Esophagus (tissue), 2 donors: ENCODE measurements around the gene NTRK3. TPM values are rescaled to one million over a fixed set of nuclear protein-coding genes. Genes with fewer than 3 reads are reported as not detected.

Experiments used
- H3K27ac ChIP-seq, 2 donors: one replicate each; pipeline ENCODE4 v1.5.1; 2013; ENCODE audit warnings: low read depth in 2 of 2, mild to moderate bottlenecking in 2 of 2, inconsistent platforms in 1 of 2, low read length in 1 of 2, moderate library complexity in 1 of 2
- H3K27me3 ChIP-seq, 2 donors: one replicate each; pipeline ENCODE4 v1.6.1; 2013; ENCODE audit warnings: low read length in 2 of 2, control low read depth in 1 of 2, mild to moderate bottlenecking in 1 of 2; ENCODE audit not compliant: insufficient read depth in 2 of 2, control insufficient read depth in 1 of 2
- H3K36me3 ChIP-seq, 2 donors: one replicate each; pipeline ENCODE4 v1.6.1; 2013; ENCODE audit warnings: low read length in 1 of 2; ENCODE audit not compliant: control insufficient read depth in 2 of 2, insufficient read depth in 2 of 2
- H3K4me1 ChIP-seq, 2 donors: one replicate each; pipeline ENCODE4 v1.6.1; 2013; ENCODE audit warnings: low read length in 1 of 2; ENCODE audit not compliant: control insufficient read depth in 2 of 2, insufficient read depth in 2 of 2
- H3K4me3 ChIP-seq, 2 donors: one replicate each; pipeline ENCODE4 v1.5.1; 2013; ENCODE audit warnings: low read length in 2 of 2, mild to moderate bottlenecking in 2 of 2, low read depth in 1 of 2, moderate library complexity in 1 of 2
- H3K9me3 ChIP-seq, 2 donors: one replicate each; pipeline ENCODE4 v1.6.1; 2013; ENCODE audit warnings: mild to moderate bottlenecking in 2 of 2, low read depth in 1 of 2, low read length in 1 of 2, moderate library complexity in 1 of 2; ENCODE audit not compliant: control insufficient read depth in 2 of 2, insufficient read depth in 1 of 2
- WGBS, 2 donors: extraction: QIAGEN DNeasy Blood & Tissue Kit; methylation state at CpG; one replicate each; pipeline ENCODE4 v1.1.7; 2013; 5-methylcytosine and 5-hydroxymethylcytosine counted together
- polyA plus RNA-seq, 2 donors: library from polyadenylated mRNA; stranded (reverse); fragments of 200-250 nt; gene quantifications; one replicate each; pipeline ENCODE4 v1.2.3, GENCODE V29; 2013
- donor health status: healthy with polysubstance abuse.
- donor health status: Bipolar disorder and iron deficiency.

The NTRK3 gene
- polyA plus RNA-seq, 2 donors, result 0.61 to 0.77 TPM

- Histone ChIP-seq H3K36me3 (no peaks in the 10 kb centered on the region), H3K4me1 (no peaks in the 10 kb centered on the region), H3K9me3 (peaks cover 0 to 3% of the 10 kb centered on the region in 2 donors), H3K27ac (no peak overlapping the region), H3K27me3 (no peaks in the 10 kb centered on the region), H3K4me3 (no peak overlapping the region)
- 72 to 76% methylated on average over 4 of the region's 4 CpGs for WGBS, 2 donors
These were observed 8.1 kb upstream of the NTRK3 start for GRCh38 chr15:88264622-88265021.

- no peak overlapping the region for H3K27ac ChIP-seq
- no peak overlapping the region for H3K4me3 ChIP-seq
- peaks cover 0 to 3% of the 10 kb centered on the region in 2 donors for H3K9me3 ChIP-seq
- H3K27me3 ChIP-seq, result peaks cover 0 to 8% of the 10 kb centered on the region in 2 donors
- H3K4me1 ChIP-seq, result peaks cover 0 to 4% of the 10 kb centered on the region in 2 donors
- 80 to 83% methylated on average over 5 of the region's 5 CpGs for WGBS, 2 donors
- H3K36me3 ChIP-seq, result no peaks in the 10 kb centered on the region
These were observed 5.5 kb upstream of the NTRK3 start for GRCh38 chr15:88262064-88262463.

DNA sequence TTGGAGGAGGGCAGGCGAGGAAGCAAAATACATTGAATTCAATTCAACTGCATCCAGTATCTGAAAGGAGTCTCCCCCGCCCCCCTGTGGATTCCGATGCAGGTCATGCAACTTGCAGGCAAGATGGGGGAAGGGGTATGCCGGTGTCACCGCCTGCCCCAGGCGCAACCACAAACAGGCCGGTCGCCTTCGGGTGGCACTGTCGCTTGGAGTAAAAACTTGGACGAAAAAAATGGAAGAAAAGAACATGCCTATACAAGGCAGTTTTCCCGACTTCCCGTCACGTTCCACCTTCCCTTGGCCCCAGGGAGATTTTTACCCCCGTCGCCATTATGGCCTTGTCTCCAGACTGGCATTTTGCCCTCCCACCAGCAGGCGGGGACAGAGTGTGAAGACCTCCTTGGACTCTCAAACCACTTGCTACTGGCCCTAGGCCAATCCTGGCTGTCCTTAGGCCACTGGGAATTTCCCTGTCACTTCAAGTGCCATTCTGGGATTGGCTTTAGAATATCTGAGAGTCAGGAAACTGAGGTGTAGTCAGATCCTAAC lies 1.6 kb upstream of the NTRK3 start:
- H3K4me3 ChIP-seq, result no peak overlapping the region
- H3K27ac ChIP-seq, result no peak overlapping the region
- peaks cover 0 to 4% of the 10 kb centered on the region in 2 donors for H3K4me1 ChIP-seq
- 14 to 16% methylated on average over 17 of the region's 17 CpGs for WGBS, 2 donors
- no peaks in the 10 kb centered on the region for H3K9me3 ChIP-seq
- H3K27me3 ChIP-seq, result peaks cover 8 to 13% of the 10 kb centered on the region in 2 donors
- no peaks in the 10 kb centered on the region for H3K36me3 ChIP-seq

GRCh38 chr15:88257311-88258092 lies 963 bp upstream of the NTRK3 start:
- no peak overlapping the region for H3K27ac ChIP-seq
- H3K4me1 ChIP-seq, result peaks cover 0 to 4% of the 10 kb centered on the region in 2 donors
- no peaks in the 10 kb centered on the region for H3K9me3 ChIP-seq
- WGBS, 2 donors, result 1 to 2% methylated on average over 48 to 49 of the region's 49 CpGs
- H3K36me3 ChIP-seq, result no peaks in the 10 kb centered on the region
- peak overlapping the region in 1 of 2 donors; percentile 13 for H3K4me3 ChIP-seq
- H3K27me3 ChIP-seq, result peaks cover 8 to 13% of the 10 kb centered on the region in 2 donors

GRCh38 chr15:88255484-88256278 lies 858 bp downstream of the NTRK3 start:
- Histone ChIP-seq H3K9me3 (no peaks in the 10 kb centered on the region), H3K36me3 (no peaks in the 10 kb centered on the region), H3K4me3 (peak overlapping the region in 1 of 2 donors; percentile 13), H3K27ac (no peak overlapping the region), H3K27me3 (peaks cover 8 to 18% of the 10 kb centered on the region in 2 donors), H3K4me1 (peaks cover 0 to 4% of the 10 kb centered on the region in 2 donors)
- 1% methylated on average over 46 to 58 of the region's 58 CpGs for WGBS, 2 donors

DNA sequence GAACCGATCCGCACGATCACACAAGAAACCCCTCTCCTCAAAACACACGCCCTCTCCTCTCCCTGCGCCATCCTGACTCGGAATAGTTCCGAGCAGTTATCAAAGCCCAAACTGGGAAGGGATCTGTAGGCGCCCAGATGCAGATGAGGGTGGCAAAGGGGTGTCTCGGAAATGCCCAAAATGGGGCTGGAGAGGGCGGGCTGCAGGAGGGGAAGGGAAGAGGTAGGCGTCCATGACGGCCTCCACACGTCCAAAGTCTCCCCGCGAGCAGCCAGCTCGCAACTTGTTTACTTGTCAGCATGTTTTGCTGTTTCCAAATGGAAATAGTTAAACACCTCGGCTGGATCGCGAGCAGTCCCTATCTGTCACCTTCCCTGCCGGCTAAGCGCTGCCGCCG lies 1.5 kb downstream of the NTRK3 start:
- H3K27me3 ChIP-seq, result peaks cover 8 to 18% of the 10 kb centered on the region in 2 donors
- H3K27ac ChIP-seq, result no peak overlapping the region
- WGBS, 2 donors, result 6 to 11% methylated on average over 23 of the region's 23 CpGs
- peaks cover 0 to 4% of the 10 kb centered on the region in 2 donors for H3K4me1 ChIP-seq
- H3K9me3 ChIP-seq, result no peaks in the 10 kb centered on the region
- H3K4me3 ChIP-seq, result no peak overlapping the region
- H3K36me3 ChIP-seq, result no peaks in the 10 kb centered on the region

DNA sequence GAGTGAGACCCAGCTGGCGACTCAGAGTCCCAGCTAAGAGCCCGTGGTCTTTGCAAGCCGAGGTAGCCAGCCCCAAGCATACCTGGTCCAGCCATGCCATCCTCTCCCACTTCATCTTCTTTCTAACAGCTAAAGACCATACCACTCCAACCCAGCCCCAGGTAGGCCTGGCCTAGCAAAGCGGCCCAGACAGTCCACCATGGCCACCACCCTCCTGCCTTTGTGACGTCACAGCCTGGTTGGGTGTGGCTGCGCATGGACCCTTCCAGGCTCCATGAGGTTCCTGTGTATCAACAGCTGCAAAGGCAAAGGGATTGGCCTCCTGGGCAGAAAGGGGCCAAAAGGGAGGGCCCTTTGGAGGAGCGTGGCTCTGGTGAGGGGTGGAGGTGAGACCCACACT lies 4.1 kb downstream of the NTRK3 start:
- WGBS, 2 donors, result 83 to 88% methylated on average over 5 to 7 of the region's 7 CpGs

GRCh38 chr15:88250826-88251225 lies 5.7 kb downstream of the NTRK3 start:
- H3K27me3 ChIP-seq, result peaks cover 8 to 10% of the 10 kb centered on the region in 2 donors
- no peak overlapping the region for H3K4me3 ChIP-seq
- no peaks in the 10 kb centered on the region for H3K36me3 ChIP-seq
- no peak overlapping the region for H3K27ac ChIP-seq
- 18 to 19% methylated on average over 1 of the region's 1 CpG for WGBS, 2 donors
- H3K9me3 ChIP-seq, result no peaks in the 10 kb centered on the region
- H3K4me1 ChIP-seq, result peaks cover 0 to 5% of the 10 kb centered on the region in 2 donors

More for the DNA sequence above, 4.1 kb downstream of the NTRK3 start:
- no peaks in the 10 kb centered on the region for H3K9me3 ChIP-seq
- H3K36me3 ChIP-seq, result no peaks in the 10 kb centered on the region
- H3K27me3 ChIP-seq, result peaks cover 8 to 13% of the 10 kb centered on the region in 2 donors
- H3K4me1 ChIP-seq, result peaks cover 0 to 5% of the 10 kb centered on the region in 2 donors
- H3K27ac ChIP-seq, result no peak overlapping the region
- no peak overlapping the region for H3K4me3 ChIP-seq

- no peaks in the 10 kb centered on the region for H3K36me3 ChIP-seq
- H3K9me3 ChIP-seq, result no peaks in the 10 kb centered on the region
- peaks cover 0 to 9% of the 10 kb centered on the region in 2 donors for H3K27me3 ChIP-seq
- WGBS, 2 donors, result 78 to 87% methylated on average over 6 of the region's 6 CpGs
- peaks cover 0 to 5% of the 10 kb centered on the region in 2 donors for H3K4me1 ChIP-seq
- no peak overlapping the region for H3K27ac ChIP-seq
- no peak overlapping the region for H3K4me3 ChIP-seq
These were observed 7.3 kb downstream of the NTRK3 start for GRCh38 chr15:88249220-88249619.
